K562 (cell line): Measurements from ENCODE around the gene TMPRSS7. TPM values are rescaled to one million over a fixed set of nuclear protein-coding genes. Genes with fewer than 3 reads are reported as not detected.

ENCODE experiments used
- ATAC-seq: fragments of 200-7000 bp; cut with Tn5 transposase; 3 replicates; pipeline ENCODE4 v1.9.1; 2020; ENCODE audit warnings: moderate library complexity
- BruUV-seq: library from RNA; stranded (reverse); fragments of 400-500 nt; replicated peaks from 2 replicates; lab custom pipeline; 2021; lab: Mats Ljungman, UMichigan
- CTCF ChIA-PET: fragments of 300-600 bp; formaldehyde crosslinking; extraction: SDS; loops from one replicate; lab custom pipeline; 2021; ENCODE audit warnings: low intra/inter-chr PET ratio; lab: Yijun Ruan, JAX
- POLR2A ChIA-PET: fragments of 300-600, 350-650 bp; sonication (Branson Sonifier 250); formaldehyde crosslinking; extraction: SDS; loops from one replicate; lab custom pipeline; 2021; ENCODE audit warnings: antibody characterized with exemption, inconsistent platforms; lab: Yijun Ruan, JAX
- DNase-seq, 4 experiments: peaks; one replicate each; pipeline versions ENCODE4 v3.0.0 to v3.0.0-alpha.2; 2011 to 2018; ENCODE audit warnings: low spot score in 3 of 4, mixed read lengths in 3 of 4; ENCODE audit errors: extremely low read depth in 1 of 4
- FAIRE-seq: peaks from 2 replicates; lab custom pipeline; 2011; peaks lifted over from hg19 to GRCh38; lab: Jason Lieb, UNC
- H2AFZ ChIP-seq: 2 replicates; pipeline ENCODE4 v1.6.0; 2011; ENCODE audit warnings: low read depth, low read length, control low read depth, inconsistent platforms
- H3K27ac ChIP-seq: fragments of 200-600 bp; 3 replicates; pipeline ENCODE4 v1.8.0; 2011; ENCODE audit warnings: low read depth, mild to moderate bottlenecking, control low read depth, inconsistent platforms, low read length, moderate library complexity, mixed read lengths; ENCODE audit errors: extremely low read depth
- H3K27me3 ChIP-seq, 2 experiments: fragments of 300-600 bp in 1 of 2; 2 replicates in 1 of 2; 3 replicates in 1 of 2; pipeline versions ENCODE4 v1.6.0 to v1.8.0; 2011; ENCODE audit warnings: inconsistent platforms in 2 of 2, low read length in 2 of 2, mild to moderate bottlenecking in 1 of 2, mixed read lengths in 1 of 2, moderate library complexity in 1 of 2; ENCODE audit not compliant: control insufficient read depth in 2 of 2, insufficient read depth in 2 of 2
- H3K36me3 ChIP-seq: fragments of 300-600 bp; 3 replicates; pipeline ENCODE4 v1.8.0; 2011; ENCODE audit warnings: mild to moderate bottlenecking, low read length, inconsistent platforms; ENCODE audit not compliant: control insufficient read depth, insufficient read depth
- H3K4me1 ChIP-seq, 2 experiments: fragments of 200-600 bp in 1 of 2; replicated peaks in 1 of 2; 2 replicates in 1 of 2; 3 replicates in 1 of 2; pipeline versions ENCODE4 v1.5.1 to v1.8.0; 2011; ENCODE audit warnings: inconsistent platforms in 2 of 2, low read length in 2 of 2, mild to moderate bottlenecking in 1 of 2, mixed read lengths in 1 of 2, moderate library complexity in 1 of 2; ENCODE audit not compliant: control insufficient read depth in 2 of 2, insufficient read depth in 2 of 2
- H3K4me2 ChIP-seq: 2 replicates; pipeline ENCODE4 v1.6.1; 2011; ENCODE audit warnings: low read length, control low read depth, inconsistent platforms, mixed read lengths; ENCODE audit not compliant: insufficient read depth
- H3K4me3 ChIP-seq: fragments of 200-600 bp; sonication (generic), shearing (Covaris generic); 2 replicates; pipeline ENCODE4 v1.5.1; 2016; ENCODE audit warnings: control low read depth, inconsistent platforms
- H3K79me2 ChIP-seq: fragments of 200-600 bp; 3 replicates; pipeline ENCODE4 v1.8.0; 2011; ENCODE audit warnings: low read length, inconsistent platforms; ENCODE audit not compliant: control insufficient read depth, insufficient read depth
- H3K9ac ChIP-seq, 2 experiments: 2 replicates each; pipeline versions ENCODE4 v1.6.0 to v1.6.1; 2011; ENCODE audit warnings: low read depth in 2 of 2, low read length in 2 of 2, control low read depth in 1 of 2, inconsistent platforms in 1 of 2, mild to moderate bottlenecking in 1 of 2, mixed read lengths in 1 of 2; ENCODE audit not compliant: insufficient read depth in 1 of 2
- H3K9me1 ChIP-seq: one replicate; pipeline ENCODE4 v1.6.0; 2011; ENCODE audit warnings: inconsistent platforms, mild to moderate bottlenecking, low read length, moderate library complexity; ENCODE audit not compliant: control insufficient read depth, insufficient read depth
- H3K9me3 ChIP-seq: replicated peaks from 2 replicates; pipeline ENCODE4 v1.5.1; 2011; ENCODE audit warnings: low read depth, low read length, inconsistent platforms; ENCODE audit not compliant: control insufficient read depth, insufficient read depth
- H4K20me1 ChIP-seq: replicated peaks from 2 replicates; pipeline ENCODE4 v1.6.1; 2011; ENCODE audit warnings: low read length, inconsistent platforms, mixed read lengths; ENCODE audit not compliant: control insufficient read depth, insufficient read depth
- CSDE1 ChIP-seq, 2 experiments: fragments of 450-650 bp; IDR thresholded peaks; 2 replicates each; pipeline ENCODE4 v1.6.1; 2016; ENCODE audit warnings: mild to moderate bottlenecking in 1 of 2
- GATAD2B ChIP-seq: fragments of 450-650 bp; IDR thresholded peaks from 2 replicates; pipeline ENCODE4 v1.6.1; 2017; ENCODE audit warnings: mild to moderate bottlenecking, borderline replicate concordance
- KLF1 ChIP-seq: fragments of 450-650 bp; IDR thresholded peaks from 2 replicates; pipeline ENCODE4 v1.6.1; 2016; ENCODE audit warnings: missing genetic modification characterization, missing compliant biosample characterization
- POLR2AphosphoS2 ChIP-seq: IDR thresholded peaks from 2 replicates; pipeline ENCODE4 v1.6.1; 2012; ENCODE audit warnings: low read length, improper control_type of control experiment
- RBM39 ChIP-seq: fragments of 200-400 bp; formaldehyde crosslinking; optimal IDR thresholded peaks from 2 replicates; pipeline ENCODE3; 2018; ENCODE audit warnings: low read depth, low read length
- TCF3 ChIP-seq: sonication (generic); formaldehyde crosslinking; IDR thresholded peaks from 2 replicates; pipeline ENCODE4 v1.4.0; 2020; ENCODE audit warnings: mild to moderate bottlenecking, missing genetic modification reagents
- TCF7L2 ChIP-seq: fragments of 150-350 bp; IDR thresholded peaks from 2 replicates; pipeline ENCODE4 v1.6.1; 2016; ENCODE audit warnings: low read depth, mild to moderate bottlenecking, low read length, moderate library complexity
- ZBTB1 ChIP-seq: sonication (generic); formaldehyde crosslinking; IDR thresholded peaks from 2 replicates; pipeline ENCODE4 v1.8.1; 2023; ENCODE audit warnings: missing genetic modification reagents, low read depth, mild to moderate bottlenecking, borderline replicate concordance
- WGBS: fragments of 100-300 bp; shearing (Covaris generic); methylation state at CpG from one replicate; pipeline ENCODE4 v1.1.6; 2016; ENCODE audit warnings: low coverage, mixed read lengths; ENCODE audit not compliant: insufficient coverage; ENCODE audit errors: missing lambda C conversion rate; 5-methylcytosine and 5-hydroxymethylcytosine counted together
- in situ Hi-C: fragments of 300-500 bp; cut with MboI; formaldehyde crosslinking; loops from 4 replicates; pipeline ENCODE4 v1.15.0; 2018; ENCODE audit warnings: inconsistent platforms, mixed read lengths
- intact Hi-C: fragments of 100-400 bp; cut with micrococcal nuclease; formaldehyde crosslinking; loops from 2 replicates; pipeline ENCODE4 v1.14.2; 2022
- polyA plus RNA-seq, 8 experiments: library from polyadenylated mRNA; depleted of rRNA in 4 of 8; stranded (reverse) in 5 of 8; unstranded in 3 of 8; fragments of >200 nt; fragmentation: Nextera tagmentation in 2 of 8; fragmentation: Illumina TruSeq in 1 of 8; extraction: Ambion mirVana in 2 of 8; extraction: Trizol in 1 of 8; gene quantifications; 2 replicates each; pipeline versions ENCODE4 v1.2.1 to v1.2.3, GENCODE V29; 2011 to 2014; ENCODE audit warnings: inconsistent platforms in 1 of 8, missing spikeins in 1 of 8
- total RNA-seq, 7 experiments: library from RNA; depleted of rRNA in 6 of 7; stranded (reverse); fragments of >200 nt in 6 of 7; fragmentation: Illumina TruSeq in 2 of 7; extraction: Trizol in 2 of 7; gene quantifications; 2 replicates each; pipeline versions ENCODE4 v1.2.1 to v1.2.3, GENCODE V29; 2011 to 2021; ENCODE audit warnings: low replicate concordance in 1 of 7

The TMPRSS7 gene
- total and polyA plus RNA-seq, 9 of the 15 experiments (the other 6 are each of a cell fraction or from before 2014, with no cell fraction given), result not detected

- H3K4me1 ChIP-seq, result no peaks in the 10 kb centered on the region; a peak in 1 of 5 replicates
- 0% methylated on average over 14 of the region's 19 CpGs for WGBS
- H3K79me2 ChIP-seq, result no peaks in the 10 kb centered on the region
- H3K27me3 ChIP-seq, result peaks cover 0 to 14% of the 10 kb centered on the region in 2 experiments; a peak in 3 of 5 replicates
- H2AFZ ChIP-seq, result no peak overlapping the region
- POLR2A ChIA-PET, result interaction anchor here (1.0 kb wide), 1 partner anchor 10 kb away, joined by 4 read pairs; no protein-coding TSS in a partner anchor
- no peak overlapping the region for H3K9ac ChIP-seq
- no peaks in the 10 kb centered on the region for H3K9me3 ChIP-seq
- TF ChIP-seq POLR2AphosphoS2 (no peak), KLF1 (tag) (no peak), CSDE1 (IDR thresholded peaks at IDR 0.05) (no peak), TCF3 (no peak), RBM39 (no peak), GATAD2B (no peak), TCF7L2 (no peak), ZBTB1 (CRISPR knock-in tag) (no peak)
- ATAC-seq (no peak), FAIRE-seq (no peak), DNase-seq (no peak)
- CTCF ChIA-PET, result no interaction called here
- no peaks in the 10 kb centered on the region for H3K9me1 ChIP-seq
- BruUV-seq, result no TSS peak
- H3K27ac ChIP-seq, result no peak overlapping the region
- intact Hi-C loops, result no loop called here
- in situ Hi-C loops, result no loop called here
- H3K4me2 ChIP-seq, result no peak overlapping the region
- no peaks in the 10 kb centered on the region for H3K36me3 ChIP-seq
- no peak overlapping the region for H3K4me3 ChIP-seq
- no peaks in the 10 kb centered on the region for H4K20me1 ChIP-seq
These were observed 34.8 kb upstream of the TMPRSS7 start for GRCh38 chr3:111999484-112000324.
